Nephron (organoid): Measurements from ENCODE around the gene PRR36.
A peak's percentile ranks its signal among the peaks of the same experiment; 100 is the strongest.

Source experiments
- H3K27ac Mint-ChIP-seq, 3 experiments: 2 replicates each; pipeline ENCODE4 v1.8.0; 2020; ENCODE audit warnings: mixed read lengths in 3 of 3, mild to moderate bottlenecking in 2 of 3, moderate library complexity in 1 of 3
- H3K27me3 Mint-ChIP-seq: 2 replicates; pipeline ENCODE4 v1.8.0; 2021; ENCODE audit warnings: low read depth, mild to moderate bottlenecking, moderate library complexity, mixed read lengths
- H3K36me3 Mint-ChIP-seq: 2 replicates; pipeline ENCODE4 v1.8.0; 2020; ENCODE audit warnings: low read depth, mixed read lengths
- H3K4me1 Mint-ChIP-seq: 2 replicates; pipeline ENCODE4 v1.8.0; 2020; ENCODE audit warnings: mixed read lengths
- H3K4me3 Mint-ChIP-seq, 3 experiments: 2 replicates each; pipeline ENCODE4 v1.8.0; 2020; ENCODE audit warnings: mild to moderate bottlenecking in 3 of 3, mixed read lengths in 3 of 3, moderate library complexity in 2 of 3
- H3K9me3 Mint-ChIP-seq: 2 replicates; pipeline ENCODE4 v1.8.0; 2020; ENCODE audit warnings: mixed read lengths
- CTCF ChIP-seq, 3 experiments: fragments of 200-600 bp; sonication (generic); IDR thresholded peaks; one replicate each; pipeline ENCODE4 v1.5.0; 2021; ENCODE audit warnings: antibody characterized with exemption in 3 of 3; ENCODE audit not compliant: unreplicated experiment in 3 of 3

PRR36 gene

GRCh38 chr19:7907122-7907521 is 32.9 kb upstream of the PRR36 start:
- H3K27ac Mint-ChIP-seq = no peak overlapping the region
- H3K4me3 Mint-ChIP-seq = peak overlapping the region in 2 of 3 experiments; percentile 43 to 56
- peaks cover 7% of the 10 kb centered on the region for H3K36me3 Mint-ChIP-seq
- no peaks in the 10 kb centered on the region for H3K27me3 Mint-ChIP-seq
- no peak for TF ChIP-seq CTCF (IDR thresholded peaks at IDR 0.05; ENCODE audit: unreplicated experiment in 3 of 3)
- H3K4me1 Mint-ChIP-seq = peaks cover 21% of the 10 kb centered on the region
- no peaks in the 10 kb centered on the region for H3K9me3 Mint-ChIP-seq

- no peaks in the 10 kb centered on the region for H3K36me3 Mint-ChIP-seq
- peaks cover 21% of the 10 kb centered on the region for H3K4me1 Mint-ChIP-seq
- H3K27me3 Mint-ChIP-seq = no peaks in the 10 kb centered on the region
- H3K9me3 Mint-ChIP-seq = no peaks in the 10 kb centered on the region
- H3K4me3 Mint-ChIP-seq = peak overlapping the region; percentile 84 to 89 (median 86)
- TF ChIP-seq CTCF (IDR thresholded peaks at IDR 0.05; ENCODE audit: unreplicated experiment in 3 of 3) = no peak
- H3K27ac Mint-ChIP-seq = peak overlapping the region in 2 of 3 experiments; percentile 71 to 79
Measured at GRCh38 chr19:7905859-7906258, 31.7 kb upstream of the PRR36 start.

GRCh38 chr19:7905268-7905667 is 31.1 kb upstream of the PRR36 start:
- no peak for TF ChIP-seq CTCF (IDR thresholded peaks at IDR 0.05; ENCODE audit: unreplicated experiment in 3 of 3)
- Mint-ChIP-seq H3K27me3 (no peaks in the 10 kb centered on the region), H3K9me3 (no peaks in the 10 kb centered on the region), H3K27ac (peak overlapping the region; percentile 56 to 85 (median 84)), H3K4me1 (peaks cover 21% of the 10 kb centered on the region), H3K4me3 (peak overlapping the region; percentile 89 to 97 (median 95)), H3K36me3 (no peaks in the 10 kb centered on the region)

- no peak for TF ChIP-seq CTCF (IDR thresholded peaks at IDR 0.05; ENCODE audit: unreplicated experiment in 3 of 3)
- peak overlapping the region; percentile 89 to 97 (median 95) for H3K4me3 Mint-ChIP-seq
- no peaks in the 10 kb centered on the region for H3K9me3 Mint-ChIP-seq
Measured at GRCh38 chr19:7904074-7905020, 30.2 kb upstream of the PRR36 start.

GRCh38 chr19:7903244-7904073 is 29.3 kb upstream of the PRR36 start, which contains the start of gene MAP2K7:
TSS of gene MAP2K7 (plus strand) at chr19:7903877. CDS start at chr19:7903945, 68 bp downstream.
- Mint-ChIP-seq H3K27ac (peak within 1 kb of the TSS; percentile 75 to 95 (median 95)), H3K4me3 (peak within 1 kb of the TSS; percentile 89 to 97 (median 95)), H3K36me3 (no peaks in the 10 kb centered on the region), H3K9me3 (no peaks in the 10 kb centered on the region), H3K4me1 (peaks cover 21% of the 10 kb centered on the region), H3K27me3 (no peaks in the 10 kb centered on the region)
- peak; percentile 49 to 58 (median 51) for TF ChIP-seq CTCF (IDR thresholded peaks at IDR 0.05; ENCODE audit: unreplicated experiment in 3 of 3)

More at GRCh38 chr19:7904074-7905020, 30.2 kb upstream of the PRR36 start:
- Mint-ChIP-seq H3K27ac (peak overlapping the region; percentile 56 to 85 (median 84)), H3K27me3 (no peaks in the 10 kb centered on the region), H3K4me1 (peaks cover 21% of the 10 kb centered on the region), H3K36me3 (no peaks in the 10 kb centered on the region)
